ENCODE measurements around the gene SSX5. TPM values are rescaled to one million over a fixed set of nuclear protein-coding genes. Genes with fewer than 3 reads are reported as not detected.

The SSX5 gene
- not detected in 5 replicates for total RNA-seq (2022; extraction: Qiagen RNA extraction)

GRCh38 chrX:48196745-48197201 lies at the start of gene SSX5:
Gene SSX5 (minus strand): TSS chrX:48196795. CDS start chrX:48195358, 1,437 bp downstream.

Other genes starting within 250 kb of the SSX5 start
- 3.3 to 4.4 TPM (median 3.4 TPM) in 5 replicates for gene ZNF182, start 192.8 kb downstream of the SSX5 start, total RNA-seq (2022; extraction: Qiagen RNA extraction)
- gene SPACA5, start 189.8 kb downstream of the SSX5 start, total RNA-seq (2022; extraction: Qiagen RNA extraction) = not detected in 5 replicates
- gene ZNF630, start 125.2 kb downstream of the SSX5 start, total RNA-seq (2022; extraction: Qiagen RNA extraction) = 0.14 to 0.40 TPM (median 0.21 TPM) in 5 replicates
- not detected in 5 replicates for gene SPACA5B, start 66.2 kb downstream of the SSX5 start, total RNA-seq (2022; extraction: Qiagen RNA extraction)
- not detected in 5 replicates for gene SSX1, start 58.6 kb upstream of the SSX5 start, total RNA-seq (2022; extraction: Qiagen RNA extraction)
- gene SSX3, start 159.9 kb upstream of the SSX5 start, total RNA-seq (2022; extraction: Qiagen RNA extraction) = not detected in 5 replicates
- not detected in 5 replicates for gene SSX4, start 186.7 kb upstream of the SSX5 start, total RNA-seq (2022; extraction: Qiagen RNA extraction)
- not detected in 5 replicates for gene SSX4B, start 215.2 kb upstream of the SSX5 start, total RNA-seq (2022; extraction: Qiagen RNA extraction)